ENCODE measurements around the gene ERLIN1. TPM values are rescaled to one million over a fixed set of nuclear protein-coding genes. Genes with fewer than 3 reads are reported as not detected.

The ERLIN1 gene
- polyA plus RNA-seq, 1 donor = 73.6 TPM

Other genes with a start within 250 kb of the ERLIN1 start
- gene DNMBP, start 176.1 kb downstream of the ERLIN1 start, polyA plus RNA-seq = 41.7 TPM
- gene CPN1, start 104.2 kb downstream of the ERLIN1 start, polyA plus RNA-seq = 0.06 TPM
- gene CHUK, start 43.6 kb upstream of the ERLIN1 start, polyA plus RNA-seq = 20.2 TPM
- gene CWF19L1, start 81.6 kb upstream of the ERLIN1 start, polyA plus RNA-seq = 22.5 TPM
- gene BLOC1S2, start 100.7 kb upstream of the ERLIN1 start, polyA plus RNA-seq = 39.9 TPM
- gene PKD2L1, start 144.2 kb upstream of the ERLIN1 start, polyA plus RNA-seq = 0.48 TPM
- 30.4 TPM for gene SCD, start 161.2 kb upstream of the ERLIN1 start, polyA plus RNA-seq

All from large intestine (tissue), 1 donor.